GM18870 (cell line): ENCODE results near the gene MOAP1.
A peak's percentile ranks its signal among the peaks of the same experiment; 100 is the strongest.
"Not testable (repeated sequence)": the region's sequence is repeated elsewhere in the genome, so short reads cannot be mapped to it uniquely, and the experiment has no call there.

Experiments used
- ATAC-seq: cut with Tn5 transposase; IDR thresholded peaks from one replicate; pipeline ENCODE4 v1.9.1; 2021; ENCODE audit warnings: moderate library complexity; ENCODE audit not compliant: unreplicated experiment

MOAP1 gene, protein sequence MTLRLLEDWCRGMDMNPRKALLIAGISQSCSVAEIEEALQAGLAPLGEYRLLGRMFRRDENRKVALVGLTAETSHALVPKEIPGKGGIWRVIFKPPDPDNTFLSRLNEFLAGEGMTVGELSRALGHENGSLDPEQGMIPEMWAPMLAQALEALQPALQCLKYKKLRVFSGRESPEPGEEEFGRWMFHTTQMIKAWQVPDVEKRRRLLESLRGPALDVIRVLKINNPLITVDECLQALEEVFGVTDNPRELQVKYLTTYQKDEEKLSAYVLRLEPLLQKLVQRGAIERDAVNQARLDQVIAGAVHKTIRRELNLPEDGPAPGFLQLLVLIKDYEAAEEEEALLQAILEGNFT

DNA sequence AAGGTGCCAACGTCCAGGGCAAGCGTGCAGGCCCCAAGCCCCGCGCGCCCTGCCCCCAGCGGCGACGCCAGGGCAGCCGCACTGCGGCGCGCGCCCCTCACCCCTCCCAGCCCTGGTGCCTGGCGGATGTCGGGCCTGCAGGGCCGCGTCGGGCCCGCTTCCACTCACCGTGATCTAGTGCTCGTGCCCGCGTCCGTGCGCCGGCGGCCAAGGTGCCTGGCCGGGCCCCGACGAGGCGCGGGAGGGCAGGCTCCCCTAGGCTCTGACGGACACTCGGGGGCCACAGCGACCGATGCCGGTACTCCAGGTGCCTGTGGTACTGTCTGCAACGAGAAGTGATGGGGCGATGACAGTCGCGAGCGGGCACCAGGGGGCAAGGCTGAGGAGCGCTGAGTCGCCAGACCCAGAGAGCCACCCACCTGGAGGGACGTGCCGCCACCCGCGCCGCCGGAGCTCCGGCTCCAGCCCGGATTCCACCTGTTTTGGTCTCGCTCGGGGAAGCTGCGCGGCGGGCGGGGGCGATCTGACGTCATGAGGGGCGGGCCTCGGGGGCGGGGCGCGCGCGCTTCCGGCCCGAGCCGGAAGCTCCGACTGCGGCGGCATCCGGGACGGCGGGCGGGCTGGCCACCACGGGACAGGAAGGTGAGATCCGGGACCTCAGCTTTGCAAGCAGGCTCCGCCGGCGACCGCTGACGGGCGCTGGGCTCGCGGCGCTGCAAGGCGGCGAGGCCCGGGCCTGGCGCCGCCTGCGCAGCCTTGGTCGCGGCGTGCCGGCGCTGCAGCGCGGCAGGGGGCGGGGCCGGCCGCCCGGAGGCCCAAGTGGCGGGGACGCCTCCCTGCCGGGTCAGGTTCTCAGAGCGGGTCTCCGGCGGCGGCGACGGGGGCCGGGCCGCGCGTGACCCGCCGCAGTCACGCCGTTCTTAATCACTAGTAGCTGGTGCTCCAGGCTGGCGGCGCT is at the start of gene MOAP1, which contains the start of gene LYSET:
TSS of gene MOAP1 (minus strand) at position 507 of the 958 bp plus-strand sequence. CDS start 655 bp downstream, outside the sequence.
TSS of gene LYSET (plus strand) at position 927 of the 958 bp plus-strand sequence. CDS start 89 bp downstream, outside the sequence.
- ATAC-seq = peak; percentile 63

DNA sequence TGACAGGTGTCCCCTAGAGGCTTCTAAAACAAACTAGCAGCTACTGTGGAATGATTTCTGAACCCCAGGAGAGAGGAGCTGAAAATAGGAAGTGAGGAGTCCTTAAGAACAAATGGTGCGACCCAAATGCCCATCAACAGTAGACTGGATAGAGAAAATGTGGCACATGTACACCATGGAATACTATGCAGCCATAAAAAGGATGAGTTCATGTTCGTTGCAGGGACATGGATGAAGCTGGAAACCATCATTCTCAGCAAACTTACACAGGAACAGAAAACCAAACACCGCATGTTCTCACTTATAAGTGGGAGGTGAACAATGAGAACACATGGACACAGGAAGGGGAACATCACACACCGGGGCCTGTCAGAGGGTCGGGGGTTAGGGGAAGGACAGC is 48.4 kb upstream of the MOAP1 start:
- not testable (repeated sequence) for ATAC-seq

DNA sequence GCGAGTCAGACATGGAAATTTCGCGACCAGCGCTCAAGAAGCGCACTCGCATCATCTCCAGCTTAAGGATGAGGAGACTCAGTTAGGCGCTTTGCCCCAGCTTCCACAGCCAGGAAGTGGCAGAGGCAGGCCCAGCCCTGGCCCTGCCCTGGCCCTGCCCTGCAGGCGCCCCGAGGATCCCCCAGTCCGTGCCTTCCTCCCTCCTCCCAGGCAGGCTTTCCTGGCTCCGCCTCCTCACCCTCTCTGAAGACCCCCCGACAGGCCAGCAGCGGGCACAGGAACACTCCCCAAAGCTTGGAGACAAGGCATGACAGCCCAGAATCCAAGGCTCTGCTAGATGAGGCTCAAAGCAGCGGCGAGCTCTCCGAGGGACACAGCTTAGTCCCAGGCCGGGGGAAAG is 47.5 kb upstream of the MOAP1 start:
- ATAC-seq = no peak

DNA sequence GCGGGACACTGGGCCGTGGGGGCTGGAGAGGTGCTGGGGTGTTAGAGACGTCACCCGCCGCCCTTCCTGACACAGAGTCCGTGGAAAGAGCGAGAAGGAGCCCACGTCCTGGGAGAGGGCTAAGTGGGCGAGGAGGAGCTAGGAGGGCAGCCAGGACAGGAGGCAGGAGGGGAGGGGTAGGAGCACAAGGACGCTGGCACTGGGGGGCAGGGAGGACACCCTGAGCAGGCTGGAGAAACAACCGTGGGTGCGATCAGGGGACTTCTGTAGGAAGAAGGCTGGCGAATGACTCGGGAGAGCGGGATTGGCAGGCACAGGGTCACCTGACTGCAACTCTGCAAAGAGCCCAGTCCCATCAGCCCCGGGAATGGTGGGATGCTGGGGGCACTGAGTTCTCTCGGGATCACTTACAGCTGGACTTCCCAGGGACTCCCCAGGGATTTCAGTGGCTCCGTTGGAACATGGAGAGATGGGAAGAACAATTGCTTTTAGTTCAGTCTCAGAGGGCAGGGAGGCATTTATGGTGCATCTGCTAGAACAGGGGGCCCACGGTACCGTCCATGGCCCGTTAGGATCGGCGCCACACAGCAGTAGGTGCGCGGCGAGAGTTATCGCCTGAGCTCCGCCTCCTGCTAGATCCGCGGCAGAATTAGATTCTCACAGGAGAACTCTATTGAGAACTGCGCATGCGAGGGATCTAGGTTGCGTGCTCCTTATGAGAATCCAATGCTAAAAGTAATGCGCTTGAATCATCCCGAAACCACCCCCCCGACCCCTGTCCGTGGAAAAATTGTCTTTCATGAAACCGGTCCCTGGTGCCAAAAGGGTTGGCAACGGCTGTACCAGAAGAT is 46.7 kb upstream of the MOAP1 start:
- no peak for ATAC-seq

DNA sequence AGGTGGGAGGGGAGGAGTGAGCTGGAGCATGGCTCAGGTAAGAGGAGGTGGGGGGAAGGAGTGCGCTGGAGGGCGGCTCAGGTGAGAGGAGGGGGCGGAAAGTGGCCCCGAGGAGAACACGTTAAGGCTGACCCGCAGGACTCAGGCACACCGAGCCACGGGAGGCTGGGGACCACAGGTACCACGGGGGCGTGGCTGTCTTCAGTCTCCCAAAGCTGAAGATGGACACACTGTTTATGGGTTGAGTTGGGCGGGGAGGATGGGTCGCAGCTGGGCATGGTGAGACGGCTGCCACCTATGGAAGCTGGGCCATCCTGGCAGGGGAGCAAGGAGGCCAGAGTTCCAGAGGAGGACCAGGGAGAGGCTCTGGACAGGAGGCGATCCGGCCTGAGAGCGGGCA is 45.8 kb upstream of the MOAP1 start:
- ATAC-seq = no peak

DNA sequence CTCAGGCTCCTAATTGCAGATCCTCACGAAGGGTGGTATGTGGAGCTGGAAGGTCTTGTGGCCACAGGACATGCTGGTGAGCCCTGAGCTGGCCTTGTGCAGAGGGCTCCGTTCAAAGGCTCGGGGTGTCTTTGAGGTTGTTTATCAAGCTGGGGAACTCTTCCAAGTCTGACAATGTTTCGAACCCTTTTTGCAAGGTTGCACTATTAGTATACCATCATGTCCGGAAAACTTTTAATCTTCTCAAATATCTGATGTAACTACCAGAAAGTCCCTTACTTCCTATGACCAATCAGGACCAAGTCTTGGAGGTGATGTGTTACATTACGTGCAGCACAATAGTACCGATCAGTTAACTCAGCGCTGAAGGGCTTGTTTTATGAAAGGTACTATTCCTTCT is 43.9 kb upstream of the MOAP1 start:
- ATAC-seq = no peak

DNA sequence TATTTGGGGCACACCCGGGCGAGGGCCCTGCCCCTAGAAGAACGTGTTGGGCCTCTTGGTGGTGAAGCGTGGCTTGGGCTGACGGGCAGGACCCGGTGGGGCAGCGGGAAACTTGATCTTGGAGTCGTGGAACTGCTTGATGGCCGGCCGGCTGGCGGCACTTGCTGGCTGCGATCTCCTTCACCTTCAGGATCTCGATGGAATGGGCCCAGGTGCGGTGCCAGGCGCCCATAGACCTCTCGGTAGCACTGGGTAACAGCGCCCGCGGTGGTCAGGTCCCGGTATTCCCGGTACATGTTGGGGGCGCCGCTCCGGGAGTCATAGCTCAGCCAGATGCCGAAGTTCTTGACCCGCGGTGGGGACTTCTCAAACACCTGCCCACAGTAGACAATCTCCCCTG is 38.9 kb upstream of the MOAP1 start:
- ATAC-seq = no peak

DNA sequence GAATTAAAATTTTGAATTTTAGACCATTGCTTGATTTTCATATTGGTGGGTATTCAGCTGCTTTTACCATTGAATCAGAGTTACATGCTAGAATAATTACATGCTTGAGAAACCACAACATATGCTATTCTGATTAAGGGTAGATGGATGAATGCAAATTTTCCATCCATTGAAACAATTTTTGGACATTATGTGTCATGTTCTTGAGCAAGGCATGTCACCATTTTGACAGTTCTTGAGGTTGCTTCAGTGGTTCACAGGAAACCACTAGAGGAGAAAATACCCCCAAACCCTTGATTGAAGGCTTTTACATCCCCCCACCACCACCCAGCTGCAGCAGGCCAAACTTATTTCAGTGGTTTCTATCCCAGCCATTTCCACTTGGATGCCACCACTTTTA is 35.8 kb upstream of the MOAP1 start:
- ATAC-seq = no peak

DNA sequence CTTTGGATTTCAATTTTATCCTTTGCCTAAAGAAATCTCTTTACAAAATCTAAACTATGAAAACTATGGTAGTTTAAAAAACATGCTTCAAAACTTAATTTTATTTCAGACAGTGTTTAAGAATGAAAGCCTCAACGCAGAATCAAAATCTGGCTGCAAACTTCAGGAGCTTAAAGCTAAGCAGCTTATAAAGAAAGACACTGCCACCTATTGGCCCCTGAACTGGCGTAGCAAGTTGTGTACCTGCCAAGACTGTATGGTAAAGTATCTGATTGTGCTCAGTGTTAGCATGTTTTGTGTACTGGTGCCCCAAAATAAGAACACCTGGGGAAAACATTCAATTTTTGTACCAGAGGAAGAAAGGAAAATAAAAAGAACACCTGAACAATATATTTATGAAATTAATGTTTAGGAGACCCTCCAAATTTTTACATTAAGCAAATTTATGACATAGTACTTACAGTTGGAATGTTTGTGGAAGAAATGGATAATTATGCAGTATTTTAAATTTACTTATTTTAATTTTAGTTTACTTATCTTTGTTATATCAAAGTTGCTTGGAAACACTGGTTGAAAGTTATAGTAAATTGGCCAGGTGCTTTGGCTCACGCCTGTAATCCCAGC is 34.5 kb upstream of the MOAP1 start:
- no peak for ATAC-seq

DNA sequence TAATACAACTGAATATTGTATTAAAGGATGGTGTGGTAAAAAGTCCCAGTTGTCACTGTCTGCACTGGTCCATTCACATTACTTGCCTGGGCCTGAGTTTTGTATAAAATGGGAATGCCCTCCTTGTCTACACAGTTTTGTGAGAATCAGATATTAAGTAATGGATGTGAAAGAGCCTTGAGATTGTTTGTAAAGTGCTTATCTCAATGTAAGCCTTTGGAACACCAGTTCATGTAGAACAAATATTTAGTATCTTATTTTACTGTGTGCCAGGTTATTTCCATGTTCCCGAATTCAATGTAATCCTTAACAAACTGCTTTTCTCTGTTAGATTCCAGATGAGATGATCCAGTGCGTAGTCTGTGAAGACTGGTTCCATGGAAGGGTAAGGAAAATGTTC is 29.9 kb upstream of the MOAP1 start:
- no peak for ATAC-seq

DNA sequence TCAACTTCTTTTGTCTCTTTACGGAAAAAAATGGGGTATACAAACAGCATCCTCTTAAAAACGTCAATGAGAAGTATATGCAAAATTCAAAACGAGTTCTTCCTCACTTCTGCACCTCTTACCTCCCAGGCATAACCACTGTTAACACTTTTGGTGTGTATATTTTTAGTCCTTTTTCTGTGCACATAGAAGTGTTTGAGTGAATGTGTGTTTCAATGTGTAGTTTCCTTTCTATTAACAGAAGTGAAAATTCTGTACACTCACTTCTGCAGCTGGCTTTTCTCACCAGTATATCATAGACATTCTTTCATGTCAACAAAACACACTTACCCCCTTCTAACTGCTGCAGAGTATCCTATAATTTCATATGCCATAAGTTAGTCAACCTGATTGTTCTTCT is 27.7 kb upstream of the MOAP1 start:
- ATAC-seq = peak; percentile 71

DNA sequence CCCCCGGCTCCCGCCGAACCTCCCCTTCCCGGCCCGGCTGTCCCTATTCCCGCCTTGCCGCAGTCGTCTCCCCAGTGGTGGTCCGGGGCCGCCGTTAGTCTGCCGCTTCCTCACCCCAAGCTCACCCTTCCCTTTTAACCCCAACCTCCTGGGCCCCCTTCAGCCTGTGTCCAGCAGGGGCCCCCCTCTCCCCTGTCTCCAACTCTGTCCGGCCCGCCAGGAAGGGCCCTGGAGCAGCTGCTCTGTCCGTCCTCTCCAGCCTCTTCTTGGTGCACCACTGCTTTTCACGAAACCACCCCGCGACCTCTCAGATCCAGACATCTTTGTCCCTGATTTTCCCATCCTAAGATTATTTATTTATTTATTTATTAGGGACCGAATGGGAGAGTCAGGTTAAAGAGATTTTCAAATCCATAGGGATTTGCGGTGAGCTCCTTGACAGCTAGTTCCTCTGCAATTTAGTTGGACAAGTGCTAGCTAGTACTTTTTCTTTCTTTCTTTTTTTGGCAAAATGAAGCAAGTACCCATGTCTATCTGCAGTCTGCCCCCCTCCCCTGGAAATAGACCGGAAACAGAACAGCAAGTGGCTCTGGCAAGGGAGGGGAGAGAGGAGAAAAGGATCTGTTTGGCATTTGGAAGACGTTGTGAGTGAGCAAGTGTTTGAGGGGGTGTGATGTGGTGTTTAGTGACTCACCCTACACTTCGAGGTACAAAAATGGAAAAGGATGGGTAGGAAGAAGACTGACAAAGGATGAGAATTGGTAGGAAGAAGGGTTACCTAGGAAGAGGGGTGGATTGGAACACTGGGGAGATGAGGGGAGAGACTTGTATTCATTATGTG is 23.0 kb upstream of the MOAP1 start:
- peak; percentile 26 for ATAC-seq

DNA sequence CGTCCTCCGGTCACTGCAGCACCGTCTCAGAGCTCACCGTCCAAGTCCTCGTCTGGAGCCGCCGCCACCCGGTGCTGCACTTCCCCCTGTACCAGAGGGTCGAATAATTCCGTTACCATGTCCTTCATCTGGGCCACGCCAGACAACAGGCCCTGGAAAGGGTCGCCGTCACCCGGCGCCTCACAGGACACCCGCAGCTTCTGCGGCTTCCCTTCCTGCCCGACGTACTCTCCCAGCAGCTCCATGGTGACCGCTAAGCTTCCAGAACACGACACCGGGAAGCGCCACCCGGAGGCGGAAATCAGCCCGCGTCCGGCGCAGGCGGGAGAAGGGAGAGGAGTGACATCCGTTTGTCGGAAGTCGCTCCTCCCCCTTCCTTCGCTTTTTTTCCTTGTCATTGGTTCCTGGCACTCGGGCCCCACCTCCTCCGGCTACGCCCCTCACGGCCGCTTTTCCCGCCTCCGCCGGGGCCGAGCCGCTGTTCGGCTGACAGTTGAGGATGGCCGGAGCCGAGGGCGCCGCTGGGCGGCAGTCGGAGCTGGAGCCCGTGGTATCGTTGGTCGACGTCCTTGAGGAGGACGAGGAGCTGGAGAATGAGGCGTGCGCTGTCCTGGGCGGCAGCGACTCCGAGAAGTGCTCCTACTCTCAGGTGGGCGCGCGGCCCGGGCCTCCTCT is 22.2 kb upstream of the MOAP1 start, which contains the start of the genes GON7 and UBR7:
TSS of gene GON7 (minus strand) at position 273 of the 675 bp plus-strand sequence. CDS start at position 245, 28 bp downstream.
TSS of gene UBR7 (plus strand) at position 464 of the 675 bp plus-strand sequence. CDS start at position 500, 36 bp downstream.
- ATAC-seq = peak; percentile 85

DNA sequence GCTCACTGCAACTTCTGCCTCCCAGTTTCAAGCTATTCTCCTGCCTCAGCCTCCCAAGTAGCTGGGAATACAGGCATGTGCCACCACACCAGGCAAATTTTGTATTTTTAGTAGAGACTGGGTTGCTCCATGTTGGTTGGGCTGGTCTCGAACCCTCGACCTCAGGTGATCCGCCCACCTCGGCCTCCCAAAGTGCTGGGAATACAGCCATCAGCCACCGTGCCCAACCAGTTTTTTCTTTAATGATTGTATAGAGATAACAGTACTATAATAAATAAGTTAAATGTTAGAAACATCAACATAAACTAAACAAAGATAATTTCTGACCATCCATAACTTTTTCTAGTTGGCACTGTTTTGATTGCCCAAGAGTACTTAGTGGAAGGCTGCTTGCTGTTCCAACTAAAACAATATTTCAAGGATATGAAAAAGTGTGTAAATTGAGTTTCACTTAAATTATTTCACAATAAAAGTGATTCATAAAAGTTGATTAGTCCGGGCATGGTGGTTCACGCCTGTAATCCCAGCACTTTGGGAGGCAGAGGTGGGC is 16.5 kb upstream of the MOAP1 start:
- no peak for ATAC-seq

DNA sequence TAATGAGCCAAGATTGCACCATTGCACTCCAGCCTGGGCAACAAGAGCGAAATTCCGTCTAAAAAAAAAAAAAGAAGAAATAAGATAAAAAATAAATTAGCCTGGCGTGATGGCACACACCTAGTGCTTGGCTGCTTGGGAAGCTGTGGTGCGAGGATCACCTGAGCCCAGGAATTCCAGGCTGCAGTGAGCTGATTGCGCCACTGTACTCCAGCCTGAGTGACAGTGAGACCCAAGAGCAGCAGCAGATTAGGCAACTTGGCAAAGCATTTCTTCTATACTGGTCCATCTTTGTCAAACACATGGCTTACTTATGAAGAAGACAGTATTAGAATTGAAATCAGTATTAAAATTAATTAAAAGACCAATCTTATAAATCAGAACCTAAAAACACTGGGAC is 15.9 kb upstream of the MOAP1 start:
- no peak for ATAC-seq

DNA sequence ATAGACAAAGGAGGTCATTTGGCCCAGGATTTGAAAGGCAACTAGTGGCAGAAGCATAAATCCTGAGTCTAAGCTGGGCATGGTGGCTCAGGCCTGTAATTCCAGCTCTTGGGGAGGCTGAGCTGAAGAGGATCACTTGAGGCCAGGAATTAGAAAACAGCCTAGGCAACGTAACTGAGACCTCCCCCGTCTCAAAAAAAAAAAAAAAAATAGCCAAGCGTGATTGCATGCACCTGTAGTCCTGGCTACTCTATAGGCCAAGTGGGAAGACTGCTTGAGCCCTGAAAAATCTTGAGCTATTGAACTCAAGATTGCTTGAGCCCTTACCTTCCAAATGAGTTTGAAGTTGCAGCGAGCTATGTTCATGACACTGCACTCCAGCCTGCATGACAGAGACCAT is 14.3 kb upstream of the MOAP1 start:
- ATAC-seq = no peak

DNA sequence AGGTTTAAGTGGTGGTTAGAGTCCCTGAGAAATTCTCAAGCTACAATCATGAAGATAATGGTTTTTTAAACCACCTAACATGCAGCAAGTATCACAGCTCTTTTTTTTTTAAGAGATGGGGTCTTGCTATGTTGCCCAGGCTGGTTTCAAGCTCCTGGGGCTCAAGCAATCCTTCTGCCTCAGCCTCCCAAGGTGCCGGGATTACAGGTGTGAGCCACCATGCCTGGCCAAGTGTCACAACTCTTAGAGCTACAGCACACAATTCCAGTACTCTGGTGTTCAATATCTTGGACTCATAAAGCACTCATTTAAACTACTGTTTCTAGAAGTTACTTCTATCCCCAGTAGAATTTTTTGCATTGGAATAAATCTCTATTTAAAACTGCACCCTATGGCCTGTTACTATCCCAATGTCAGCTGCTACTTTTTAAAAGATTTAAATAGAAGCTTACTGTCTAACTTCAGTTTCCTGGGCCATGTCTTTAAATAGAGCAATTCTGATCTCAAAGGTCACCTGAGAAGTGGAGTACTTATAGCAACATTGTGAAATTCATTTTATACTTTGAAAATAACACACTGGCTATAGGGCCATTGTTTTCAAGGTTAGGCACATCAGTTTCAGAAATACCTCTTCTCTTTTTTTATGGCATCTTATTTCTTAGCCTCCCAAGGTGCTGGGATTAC is 10.8 kb upstream of the MOAP1 start:
- no peak for ATAC-seq

DNA sequence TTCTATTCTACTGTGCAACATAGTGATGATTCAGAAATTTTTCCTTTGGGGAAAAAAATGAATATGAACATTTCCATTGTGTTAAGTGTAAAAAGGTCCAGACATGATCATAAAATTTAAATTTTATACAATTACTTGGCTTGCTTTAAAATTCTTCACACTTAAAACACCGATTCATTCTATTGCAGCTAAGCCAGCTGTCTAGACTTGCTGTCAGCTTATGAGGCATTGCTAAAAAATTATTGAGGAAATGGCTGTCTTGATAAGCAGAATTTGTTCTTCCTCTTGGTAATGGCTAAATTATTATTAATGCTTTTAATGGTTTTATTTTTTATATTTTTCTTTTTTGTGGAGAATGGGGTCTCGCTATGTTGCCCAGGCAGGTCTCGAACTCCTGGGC is 2.3 kb upstream of the MOAP1 start:
- no peak for ATAC-seq
